GM18858 (cell line): ENCODE measurements around the gene NECTIN4.

Experiments
- ATAC-seq: cut with Tn5 transposase; IDR thresholded peaks from one replicate; pipeline ENCODE4 v1.9.1; 2021; ENCODE audit not compliant: unreplicated experiment

Gene NECTIN4

GRCh38 chr1:161113915-161114314, 24.6 kb upstream of the NECTIN4 start:
- ATAC-seq: no peak

DNA sequence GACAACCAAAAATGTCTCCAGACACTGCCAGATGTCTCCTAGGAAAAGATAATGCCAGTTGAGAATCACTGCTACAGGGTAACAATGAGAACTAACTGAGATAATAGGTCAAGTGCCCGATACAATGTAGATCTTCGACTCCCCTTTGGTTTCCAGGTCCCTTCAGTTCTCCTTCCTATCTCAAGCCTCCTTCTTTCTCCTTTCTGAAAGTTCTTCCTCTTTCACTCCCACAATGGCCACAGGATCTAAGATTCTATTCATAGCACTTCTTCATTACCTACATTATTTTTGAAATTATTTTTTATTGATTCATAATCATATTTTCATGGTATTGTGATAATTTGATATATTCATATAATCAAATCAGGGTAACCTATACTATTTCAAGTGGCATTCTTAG, 22.2 kb upstream of the NECTIN4 start:
- no peak for ATAC-seq

- ATAC-seq: no peak
Observed at GRCh38 chr1:161111117-161111516, 21.8 kb upstream of the NECTIN4 start.

DNA sequence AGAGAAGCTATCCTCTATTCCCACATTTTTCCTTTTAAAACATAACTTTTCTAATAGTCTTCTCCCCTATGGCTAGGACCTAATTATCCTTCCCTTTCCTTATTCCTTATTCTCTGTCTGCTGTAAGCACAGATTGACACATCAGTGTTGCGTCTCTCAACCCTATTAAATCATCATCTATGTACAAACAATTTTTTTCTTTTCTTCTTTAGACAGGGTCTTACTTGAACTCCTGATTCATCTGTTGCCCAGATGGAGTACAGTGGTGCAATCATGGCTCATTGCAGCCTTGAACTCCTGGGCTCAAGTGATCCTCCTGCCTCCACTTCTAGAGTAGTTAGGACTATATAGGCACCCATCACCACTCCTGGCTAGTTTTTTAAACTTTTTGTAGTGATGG, 17.1 kb upstream of the NECTIN4 start:
- no peak for ATAC-seq

GRCh38 chr1:161100556-161100955, 11.2 kb upstream of the NECTIN4 start:
- no peak for ATAC-seq

DNA sequence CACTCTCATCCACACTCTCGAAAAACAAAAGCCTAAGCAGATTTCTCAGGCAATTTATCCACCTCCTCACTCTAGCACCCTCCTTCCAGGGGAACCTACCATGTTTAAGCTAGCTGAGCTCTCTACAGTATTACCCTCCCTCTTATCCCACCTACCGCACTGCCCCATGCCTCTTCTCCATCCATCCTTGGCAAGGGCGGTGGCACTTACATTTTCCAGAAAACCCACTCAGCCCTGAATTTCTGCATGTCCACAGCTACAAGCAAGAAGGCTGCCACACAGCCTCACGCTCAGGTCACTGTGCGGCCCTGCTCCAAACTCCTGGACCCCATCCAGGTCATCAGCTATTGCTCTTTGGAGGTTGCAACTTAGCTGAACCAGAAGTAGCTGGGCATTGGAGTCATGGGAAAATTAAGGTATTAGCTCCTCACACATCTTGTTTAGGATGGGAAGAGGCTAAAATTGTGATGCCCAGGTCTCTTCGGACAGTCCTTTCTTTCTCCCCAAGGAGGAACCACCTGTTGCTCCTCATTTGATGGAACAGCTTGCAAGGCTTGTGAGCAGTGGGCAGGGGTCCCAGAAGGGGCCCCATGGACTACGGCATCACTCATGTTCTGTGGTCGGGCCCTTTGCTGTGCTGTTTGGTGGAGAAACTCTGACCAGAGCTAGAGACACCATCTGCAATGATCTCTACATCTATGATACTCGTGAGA, 9.9 kb upstream of the NECTIN4 start:
- ATAC-seq: no peak

DNA sequence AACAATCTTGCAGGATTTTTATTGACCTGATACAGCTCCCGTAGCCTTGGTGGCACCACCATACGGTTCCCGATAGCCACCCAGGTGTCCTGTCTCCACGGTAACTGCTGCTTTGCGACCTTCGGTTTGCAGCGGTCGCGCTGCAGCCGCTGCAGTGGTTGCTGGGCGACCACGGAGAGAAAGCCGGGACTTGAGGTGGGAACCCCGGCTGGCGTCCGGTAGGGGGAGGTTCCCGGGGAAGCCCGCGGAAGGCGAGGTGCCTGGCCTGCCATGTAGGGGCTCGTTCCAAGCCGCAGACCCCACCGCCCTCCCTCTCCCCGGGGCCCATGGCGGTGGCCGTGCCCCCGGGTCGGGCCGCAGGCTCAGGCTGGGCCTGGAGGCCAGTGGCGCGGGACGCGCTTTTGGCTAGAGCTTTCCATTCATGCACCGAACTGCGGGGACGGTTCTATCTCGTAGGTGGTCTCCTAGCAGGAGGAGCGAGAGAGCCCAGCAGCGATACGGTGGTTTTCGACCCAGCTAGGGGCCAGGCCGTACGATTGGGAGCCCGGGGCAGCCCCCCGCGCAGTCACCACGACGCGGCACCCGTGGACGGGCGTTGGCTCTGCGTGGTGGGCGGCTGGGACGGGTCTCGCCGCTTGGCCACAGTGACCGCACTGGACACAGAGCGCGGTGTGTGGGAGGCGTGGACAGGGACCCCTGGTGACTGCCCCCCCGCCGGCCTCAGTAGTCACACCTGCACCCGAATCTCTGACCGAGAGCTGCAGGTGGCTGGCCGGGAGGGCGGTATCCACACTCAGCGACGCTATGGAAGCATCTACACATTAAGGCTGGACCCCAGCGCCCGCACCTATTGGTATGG, 9.1 kb upstream of the NECTIN4 start, which contains the start of gene KLHDC9:
Gene KLHDC9 (plus strand): TSS at position 152 of the 859 bp plus-strand sequence. CDS start 175 bp downstream, at position 327.
- peak; percentile 63 for ATAC-seq

- ATAC-seq: no peak
Observed at GRCh38 chr1:161096530-161096929, 7.2 kb upstream of the NECTIN4 start.

GRCh38 chr1:161096015-161096414, 6.7 kb upstream of the NECTIN4 start:
- peak; percentile 34 for ATAC-seq

DNA sequence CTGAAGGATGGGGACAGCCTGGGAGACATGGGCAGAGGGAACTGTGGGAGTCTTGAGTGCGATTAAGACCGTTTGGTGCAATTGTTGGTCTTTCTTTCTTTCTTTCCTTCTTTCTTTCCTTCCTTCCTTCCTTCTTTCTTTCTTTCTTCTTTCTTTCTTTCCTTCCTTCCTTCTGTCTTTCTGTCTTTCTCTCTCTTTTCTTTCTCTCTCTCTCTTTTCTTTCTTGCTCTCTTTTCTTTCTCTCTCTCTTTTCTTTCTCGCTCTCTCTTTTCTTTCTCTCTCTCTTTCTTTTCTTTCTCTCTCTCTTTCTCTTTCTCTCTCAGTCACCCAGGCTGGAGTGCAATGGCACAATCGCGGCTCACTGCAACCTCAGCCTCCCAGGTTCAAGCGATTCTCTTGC, 5.9 kb upstream of the NECTIN4 start:
- no peak for ATAC-seq

DNA sequence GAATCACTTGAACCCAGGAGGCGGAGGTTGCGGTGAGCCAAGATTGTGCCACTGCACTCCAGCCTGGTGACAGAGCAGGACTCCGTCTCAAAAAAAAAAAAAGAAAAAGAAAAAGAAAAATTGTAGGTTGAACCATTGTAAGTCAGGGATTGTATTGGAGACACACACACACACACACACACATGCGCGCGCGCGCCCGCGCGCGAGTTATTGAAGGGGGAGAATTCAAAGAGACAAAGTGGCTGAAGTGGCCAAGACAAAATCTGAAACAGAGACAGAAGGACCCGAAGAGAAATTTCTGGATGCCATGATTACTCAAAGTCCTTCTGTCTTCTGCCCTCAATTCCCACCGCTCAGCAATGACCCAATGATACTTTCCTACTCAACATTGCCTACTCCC, 5.1 kb upstream of the NECTIN4 start:
- no peak for ATAC-seq

DNA sequence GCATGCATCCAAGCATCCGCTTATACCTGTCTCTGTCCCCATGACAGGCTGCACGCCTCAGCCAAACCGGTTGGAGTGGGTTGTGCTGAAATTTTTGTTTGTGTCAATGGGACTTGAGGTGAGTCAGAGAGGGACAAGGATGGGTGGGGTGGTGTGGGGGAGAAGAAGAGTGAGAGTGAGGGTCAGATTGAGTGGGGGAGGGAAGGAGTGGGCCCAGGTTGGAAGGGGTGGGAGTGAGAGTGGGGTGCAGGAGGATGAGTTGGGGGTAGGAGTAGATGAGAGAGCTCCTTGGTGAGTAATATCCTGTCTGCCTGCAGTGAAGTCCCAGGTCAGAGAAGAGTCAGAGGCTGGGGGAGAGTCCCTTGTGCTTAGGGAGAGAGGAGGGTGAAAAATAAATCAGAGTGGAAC, 3.3 kb upstream of the NECTIN4 start:
- no peak for ATAC-seq

DNA sequence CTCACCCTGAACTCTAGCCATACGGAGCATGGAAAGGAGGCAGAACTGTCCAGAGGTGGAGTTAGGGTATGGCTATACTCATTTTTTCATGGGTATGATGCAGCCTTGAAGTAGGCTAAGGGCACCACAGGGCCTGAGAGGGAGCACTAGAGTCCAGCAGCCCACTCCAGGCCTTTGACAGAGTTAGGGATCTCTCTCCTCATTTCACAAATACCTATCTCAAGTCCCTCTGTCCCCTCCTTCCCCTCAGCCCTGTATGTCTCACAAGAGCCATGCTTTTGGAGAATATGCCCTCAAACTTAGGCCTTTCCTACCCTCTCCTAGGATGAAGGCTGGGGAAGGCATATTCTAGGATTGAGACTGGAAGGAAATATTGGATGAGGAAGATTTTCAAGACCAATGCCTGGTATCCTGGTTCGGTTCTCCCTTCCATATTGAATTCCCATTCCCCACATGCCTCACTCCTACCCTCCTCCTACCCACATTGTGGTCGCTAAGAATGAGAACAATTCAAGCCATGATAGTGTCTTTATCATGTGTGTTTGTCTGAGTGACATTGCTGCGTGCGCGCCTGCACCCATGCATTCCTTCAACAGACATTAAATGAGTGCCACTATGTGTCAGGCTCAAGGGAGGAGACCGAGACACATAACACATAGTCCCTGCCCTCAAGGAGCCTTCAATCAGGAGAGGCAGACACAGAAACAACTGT, 2.6 kb upstream of the NECTIN4 start:
- no peak for ATAC-seq

GRCh38 chr1:161091093-161091492, 1.7 kb upstream of the NECTIN4 start:
- ATAC-seq: no peak

DNA sequence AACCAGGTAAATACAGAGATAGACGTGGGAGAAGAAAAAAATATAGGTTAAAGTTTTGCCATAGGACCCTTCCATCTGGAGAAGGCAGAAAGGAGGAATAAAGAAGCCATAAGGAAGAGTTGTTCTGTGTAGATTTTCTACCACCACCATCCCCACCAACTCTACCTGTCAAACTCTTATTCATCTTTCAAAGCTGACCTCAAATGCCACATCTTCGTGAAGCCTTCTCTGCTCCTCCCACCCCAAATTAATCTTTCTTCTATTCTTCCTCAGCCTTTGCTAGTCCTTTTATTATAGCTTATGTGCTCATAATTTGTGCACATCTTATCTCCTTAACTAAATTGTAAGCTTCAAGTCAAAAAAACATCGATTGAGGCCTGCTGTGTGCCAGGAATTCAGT, 1.3 kb upstream of the NECTIN4 start:
- no peak for ATAC-seq

DNA sequence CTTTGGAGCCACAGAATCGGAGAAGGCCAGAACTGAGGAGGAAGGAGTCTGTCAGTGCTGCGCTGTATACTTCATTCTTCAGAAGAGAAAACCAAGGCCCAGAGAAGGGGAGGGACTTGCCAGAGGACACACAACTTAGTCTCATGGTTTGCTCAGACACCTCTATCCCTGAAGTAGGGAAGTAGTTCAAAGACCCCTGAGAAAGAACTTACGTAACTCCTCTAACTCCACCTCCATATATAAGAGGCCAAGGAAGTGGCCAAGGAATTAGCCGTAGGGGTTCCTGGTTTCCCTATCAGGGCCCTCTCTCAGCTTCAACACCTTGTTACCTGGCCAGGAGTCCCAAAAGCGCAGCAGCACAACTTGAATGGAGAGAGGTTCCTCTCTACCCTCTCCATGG, 580 bp upstream of the NECTIN4 start:
- no peak for ATAC-seq

GRCh38 chr1:161088587-161089110, 709 bp downstream of the NECTIN4 start:
- no peak for ATAC-seq

GRCh38 chr1:161086457-161086856, 2.9 kb downstream of the NECTIN4 start:
- ATAC-seq: no peak

GRCh38 chr1:161085165-161085564, 4.2 kb downstream of the NECTIN4 start:
- no peak for ATAC-seq

DNA sequence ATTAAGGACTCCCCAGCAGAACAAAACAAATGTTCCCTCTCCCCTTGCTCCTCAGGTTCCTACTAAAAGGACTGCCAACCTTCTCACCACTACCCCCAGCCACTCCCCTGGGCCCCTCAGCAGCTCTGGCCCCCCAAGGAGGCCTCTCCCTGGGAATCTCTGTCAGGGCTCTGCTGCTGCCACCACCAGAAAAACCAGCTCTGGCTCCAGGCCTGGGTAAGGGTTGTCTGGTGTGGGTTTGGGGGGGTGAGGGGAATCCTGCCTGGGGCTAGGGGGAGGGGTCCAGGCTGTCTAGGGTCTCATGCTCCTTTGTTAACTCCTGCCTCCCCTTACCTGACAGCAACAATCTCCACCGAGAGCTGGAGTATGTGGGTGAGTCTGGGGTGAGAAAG, 4.8 kb downstream of the NECTIN4 start:
- no peak for ATAC-seq
